ENCODE results near the gene CLSTN2. TPM values are rescaled to one million over a fixed set of nuclear protein-coding genes. Genes with fewer than 3 reads are reported as not detected.

CLSTN2 gene
- 0.04 TPM for polyA plus RNA-seq (2012; ENCODE audit: low read depth, missing spikeins)

- FAIRE-seq (peak; percentile 55), DNase-seq (ENCODE audit: insufficient read length, low spot score) (peak; percentile 46)
- TF ChIP-seq POU2F2 (IDR thresholded peaks at IDR 0.05; ENCODE audit: low read depth, low read length) (no peak), PAX5 (IDR thresholded peaks at IDR 0.05; ENCODE audit: insufficient read depth, low read length, severe bottlenecking) (no peak), POLR2AphosphoS5 (IDR thresholded peaks at IDR 0.05; ENCODE audit: low read depth, low read length) (no peak), POLR2A (IDR thresholded peaks at IDR 0.05; ENCODE audit: low read depth, low read length) (no peak), SPI1 (IDR thresholded peaks at IDR 0.05; ENCODE audit: low read depth, low read length) (no peak), TAF1 (IDR thresholded peaks at IDR 0.05; ENCODE audit: low read depth, low read length) (no peak)
These were observed at the start of gene CLSTN2 for GRCh38 chr3:139935016-139935865. Gene CLSTN2 (plus strand): TSS chr3:139935185.

DNA sequence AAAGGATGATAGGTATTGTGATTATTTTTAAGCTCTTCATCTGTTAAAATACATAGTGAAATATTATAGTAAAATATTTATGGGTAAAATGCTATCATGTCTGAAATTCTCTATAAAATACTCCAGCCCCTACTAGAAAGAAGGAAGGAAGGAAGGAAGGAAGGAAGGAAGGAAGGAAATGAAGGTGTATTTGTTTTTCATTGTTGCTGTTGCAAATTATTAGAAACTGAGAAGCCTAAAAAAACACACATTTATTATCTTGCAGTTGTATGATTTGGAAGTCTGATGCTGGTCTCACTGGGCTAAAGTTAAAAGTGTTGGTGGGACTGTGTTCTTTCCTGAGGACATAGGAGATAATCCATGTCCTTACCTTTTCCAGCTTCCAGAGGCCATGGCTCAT lies 47.6 kb upstream of the CLSTN2 start:
- DNase-seq (ENCODE audit: insufficient read length, low spot score) (no peak), FAIRE-seq (no peak)
- TF ChIP-seq SPI1 (IDR thresholded peaks at IDR 0.05; ENCODE audit: low read depth, low read length) (no peak), PAX5 (IDR thresholded peaks at IDR 0.05; ENCODE audit: insufficient read depth, low read length, severe bottlenecking) (no peak), POU2F2 (IDR thresholded peaks at IDR 0.05; ENCODE audit: low read depth, low read length) (no peak), POLR2AphosphoS5 (IDR thresholded peaks at IDR 0.05; ENCODE audit: low read depth, low read length) (no peak), TAF1 (IDR thresholded peaks at IDR 0.05; ENCODE audit: low read depth, low read length) (no peak), POLR2A (IDR thresholded peaks at IDR 0.05; ENCODE audit: low read depth, low read length) (no peak)

DNA sequence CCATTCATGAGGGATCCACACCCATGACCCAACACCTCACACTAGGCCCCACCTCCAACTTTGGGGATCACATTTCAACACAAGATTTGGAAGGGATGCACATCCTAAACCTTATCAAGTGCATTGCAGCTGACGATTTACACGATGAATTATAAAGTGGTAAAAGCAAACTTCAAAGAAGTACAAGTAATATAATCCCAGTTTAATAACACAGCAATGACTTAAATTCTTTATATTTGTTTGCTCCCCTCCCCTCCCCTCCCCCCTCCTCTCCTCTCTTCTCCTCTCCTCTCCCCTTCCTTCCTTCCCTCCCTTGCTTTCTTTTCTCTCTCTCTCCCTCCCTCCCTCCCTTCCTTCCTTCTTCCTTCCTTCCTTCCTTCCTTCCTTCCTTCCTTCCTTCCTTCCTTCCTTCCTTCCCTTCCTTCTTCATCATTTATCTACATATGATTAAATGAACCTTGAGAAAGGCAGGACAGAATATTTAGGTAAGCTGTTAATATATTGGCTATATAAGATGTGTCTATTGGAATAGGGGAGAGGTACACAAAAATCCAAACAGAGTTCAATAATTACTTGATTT lies 46.3 kb upstream of the CLSTN2 start:
- no peak for FAIRE-seq
- TF ChIP-seq SPI1 (IDR thresholded peaks at IDR 0.05; ENCODE audit: low read depth, low read length) = no peak
- no peak for TF ChIP-seq POLR2A (IDR thresholded peaks at IDR 0.05; ENCODE audit: low read depth, low read length)
- no peak for TF ChIP-seq POLR2AphosphoS5 (IDR thresholded peaks at IDR 0.05; ENCODE audit: low read depth, low read length)
- TF ChIP-seq POU2F2 (IDR thresholded peaks at IDR 0.05; ENCODE audit: low read depth, low read length) = no peak
- TF ChIP-seq PAX5 (IDR thresholded peaks at IDR 0.05; ENCODE audit: insufficient read depth, low read length, severe bottlenecking) = no peak

DNA sequence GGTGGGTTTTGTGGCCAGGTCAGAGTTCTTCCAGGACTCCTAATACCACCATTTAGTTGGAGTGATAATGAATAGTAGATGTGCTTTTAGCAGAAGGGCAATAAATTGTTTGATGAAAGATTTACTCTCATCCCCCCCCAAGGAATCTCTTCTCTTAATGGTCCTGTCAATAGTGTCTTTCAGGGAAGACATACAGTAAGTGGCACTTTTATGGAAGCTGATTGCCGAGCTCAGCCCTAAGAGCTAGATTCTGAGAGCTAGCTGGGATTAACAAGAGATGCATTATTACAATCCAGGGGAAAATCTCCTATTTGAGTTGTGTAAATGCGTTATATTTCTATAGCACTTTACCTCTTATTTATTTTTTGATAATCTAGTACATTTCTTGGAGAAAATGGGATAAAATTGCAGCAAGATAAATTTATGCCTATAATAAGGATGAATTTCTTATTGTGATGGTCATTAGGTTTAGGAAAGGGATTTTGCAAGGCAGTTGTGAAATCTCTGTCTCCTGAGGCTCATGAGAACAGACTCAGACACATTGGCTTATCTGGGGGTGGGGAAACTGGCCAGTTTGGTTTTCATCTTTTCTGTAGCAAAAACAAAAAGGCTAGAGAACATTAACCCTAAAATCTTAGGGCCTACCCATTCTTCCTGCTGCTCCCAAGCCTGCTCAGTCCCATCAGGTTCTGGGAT lies 41.6 kb upstream of the CLSTN2 start:
- FAIRE-seq = no peak
- no peak for DNase-seq (ENCODE audit: insufficient read length, low spot score)
- no peak for TF ChIP-seq SPI1 (IDR thresholded peaks at IDR 0.05; ENCODE audit: low read depth, low read length)
- TF ChIP-seq PAX5 (IDR thresholded peaks at IDR 0.05; ENCODE audit: insufficient read depth, low read length, severe bottlenecking) = no peak
- TF ChIP-seq POLR2A (IDR thresholded peaks at IDR 0.05; ENCODE audit: low read depth, low read length) = no peak
- TF ChIP-seq POU2F2 (IDR thresholded peaks at IDR 0.05; ENCODE audit: low read depth, low read length) = no peak

More for the DNA sequence above, 46.3 kb upstream of the CLSTN2 start:
- DNase-seq (ENCODE audit: insufficient read length, low spot score) = no peak

DNA sequence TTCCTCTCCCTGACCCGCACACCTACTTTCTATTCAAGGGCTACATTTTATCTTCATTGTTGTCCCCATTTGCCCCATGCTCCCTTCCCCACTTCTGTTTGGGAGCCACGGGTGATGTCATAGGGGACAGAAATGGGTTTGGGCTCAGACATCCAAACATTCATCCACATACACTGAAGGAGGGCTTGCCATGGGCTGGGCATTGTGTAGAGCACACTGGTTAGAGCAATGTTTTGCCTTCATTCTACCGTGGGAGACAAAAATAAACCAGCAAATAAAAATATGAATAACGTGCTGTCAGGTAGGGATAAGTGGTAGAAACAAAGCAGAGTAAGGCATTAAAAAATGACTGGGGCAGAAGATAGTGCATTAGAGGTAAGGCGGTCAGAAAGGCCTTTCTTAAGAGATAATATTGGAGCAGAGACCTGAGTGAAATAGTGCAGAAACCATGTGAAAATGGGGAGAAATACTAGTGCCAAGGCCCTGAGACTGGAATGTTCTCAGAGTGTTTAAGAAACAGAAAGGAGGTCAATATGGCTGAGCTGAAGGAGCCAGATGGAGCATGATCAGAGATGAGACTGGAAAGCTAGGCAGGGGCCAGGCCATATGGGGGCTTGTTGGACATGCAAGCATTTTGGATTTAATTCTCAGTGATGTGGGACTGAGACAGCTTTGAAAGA lies 40.9 kb upstream of the CLSTN2 start:
- no peak for TF ChIP-seq POU2F2 (IDR thresholded peaks at IDR 0.05; ENCODE audit: low read depth, low read length)
- TF ChIP-seq PAX5 (IDR thresholded peaks at IDR 0.05; ENCODE audit: insufficient read depth, low read length, severe bottlenecking) = no peak
- no peak for TF ChIP-seq SPI1 (IDR thresholded peaks at IDR 0.05; ENCODE audit: low read depth, low read length)
- TF ChIP-seq TAF1 (IDR thresholded peaks at IDR 0.05; ENCODE audit: low read depth, low read length) = no peak
- no peak for TF ChIP-seq POLR2A (IDR thresholded peaks at IDR 0.05; ENCODE audit: low read depth, low read length)
- TF ChIP-seq POLR2AphosphoS5 (IDR thresholded peaks at IDR 0.05; ENCODE audit: low read depth, low read length) = no peak
- FAIRE-seq (no peak), DNase-seq (ENCODE audit: insufficient read length, low spot score) (no peak)

DNA sequence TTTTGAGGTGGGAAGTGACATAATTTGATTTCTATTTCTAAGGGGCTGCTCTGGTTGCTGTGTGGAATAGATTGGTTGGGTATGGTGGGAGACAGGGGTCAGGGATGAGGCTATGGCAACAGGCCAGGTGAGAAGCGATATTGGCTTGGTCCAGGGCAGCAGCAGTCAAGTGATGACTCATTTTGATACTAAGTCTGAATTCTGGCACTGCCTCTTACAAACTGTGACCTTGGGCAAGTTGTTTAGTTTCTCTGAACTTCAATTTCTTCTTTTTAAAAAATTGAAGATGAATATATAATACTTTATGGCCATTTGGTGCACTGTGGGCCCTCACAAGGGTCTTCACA lies 40.4 kb upstream of the CLSTN2 start:
- DNase-seq (ENCODE audit: insufficient read length, low spot score) (no peak), FAIRE-seq (no peak)
- TF ChIP-seq SPI1 (IDR thresholded peaks at IDR 0.05; ENCODE audit: low read depth, low read length) = no peak

- TF ChIP-seq SPI1 (IDR thresholded peaks at IDR 0.05; ENCODE audit: low read depth, low read length) = no peak
- no peak for TF ChIP-seq TAF1 (IDR thresholded peaks at IDR 0.05; ENCODE audit: low read depth, low read length)
- no peak for TF ChIP-seq POLR2A (IDR thresholded peaks at IDR 0.05; ENCODE audit: low read depth, low read length)
- FAIRE-seq (no peak), DNase-seq (ENCODE audit: insufficient read length, low spot score) (no peak)
These were observed 37.2 kb upstream of the CLSTN2 start for GRCh38 chr3:139897759-139898158.

DNA sequence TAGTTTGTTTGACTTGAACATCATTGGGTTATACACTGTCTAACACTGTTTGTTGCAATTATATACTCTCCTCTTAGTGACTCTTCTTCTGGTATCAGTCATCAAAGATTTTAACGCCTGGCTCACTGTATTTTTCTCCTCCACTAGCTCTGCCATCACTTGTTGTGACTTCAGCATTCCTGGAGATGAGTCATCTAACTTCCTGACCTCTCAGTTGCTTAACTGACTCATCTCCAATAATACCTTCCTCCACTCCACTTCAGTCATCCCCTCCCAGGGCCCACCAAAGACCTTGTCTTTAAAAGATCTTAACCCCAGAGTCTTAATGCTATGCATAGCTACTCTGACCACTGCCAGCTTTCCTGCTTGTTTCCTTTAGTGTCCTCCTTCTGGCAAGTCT lies 28.6 kb upstream of the CLSTN2 start:
- no peak for TF ChIP-seq POLR2AphosphoS5 (IDR thresholded peaks at IDR 0.05; ENCODE audit: low read depth, low read length)
- TF ChIP-seq PAX5 (IDR thresholded peaks at IDR 0.05; ENCODE audit: insufficient read depth, low read length, severe bottlenecking) = no peak
- no peak for TF ChIP-seq TAF1 (IDR thresholded peaks at IDR 0.05; ENCODE audit: low read depth, low read length)
- TF ChIP-seq POU2F2 (IDR thresholded peaks at IDR 0.05; ENCODE audit: low read depth, low read length) = no peak
- no peak for TF ChIP-seq SPI1 (IDR thresholded peaks at IDR 0.05; ENCODE audit: low read depth, low read length)
- TF ChIP-seq POLR2A (IDR thresholded peaks at IDR 0.05; ENCODE audit: low read depth, low read length) = no peak
- FAIRE-seq = no peak
- no peak for DNase-seq (ENCODE audit: insufficient read length, low spot score)

GRCh38 chr3:139909811-139910210 lies 25.2 kb upstream of the CLSTN2 start:
- no peak for TF ChIP-seq SPI1 (IDR thresholded peaks at IDR 0.05; ENCODE audit: low read depth, low read length)
- no peak for TF ChIP-seq POU2F2 (IDR thresholded peaks at IDR 0.05; ENCODE audit: low read depth, low read length)
- TF ChIP-seq POLR2A (IDR thresholded peaks at IDR 0.05; ENCODE audit: low read depth, low read length) = no peak
- TF ChIP-seq PAX5 (IDR thresholded peaks at IDR 0.05; ENCODE audit: insufficient read depth, low read length, severe bottlenecking) = no peak
- no peak for TF ChIP-seq POLR2AphosphoS5 (IDR thresholded peaks at IDR 0.05; ENCODE audit: low read depth, low read length)
- TF ChIP-seq TAF1 (IDR thresholded peaks at IDR 0.05; ENCODE audit: low read depth, low read length) = no peak
- FAIRE-seq (no peak), DNase-seq (ENCODE audit: insufficient read length, low spot score) (no peak)
